Measurements from ENCODE around the gene PLD1.

Gene PLD1

GRCh38 chr3:171842864-171843518 lies 32.7 kb upstream of the PLD1 start, which contains the start of gene TMEM212:
Gene TMEM212, plus strand, starts transcription at chr3:171843349. Its CDS starts 35 bp downstream, at chr3:171843384.
- Mint-ChIP-seq H3K27ac (no peak within 1 kb of the TSS), H3K9me3 (no peaks in the 10 kb centered on the region), H3K36me3 (ENCODE audit: low read depth) (no peaks in the 10 kb centered on the region), H3K27me3 (peaks cover 3% of the 10 kb centered on the region), H3K4me3 (no peak within 1 kb of the TSS), H3K4me1 (ENCODE audit: low read depth) (peaks cover 18% of the 10 kb centered on the region)
- intact Hi-C loops (cut with micrococcal nuclease): no loop called here

- H3K36me3 Mint-ChIP-seq (ENCODE audit: low read depth): no peaks in the 10 kb centered on the region
- peaks cover 3% of the 10 kb centered on the region for H3K27me3 Mint-ChIP-seq
- H3K9me3 Mint-ChIP-seq: no peaks in the 10 kb centered on the region
- no peak overlapping the region for H3K4me3 Mint-ChIP-seq
- intact Hi-C loops (cut with micrococcal nuclease): no loop called here
- peaks cover 20% of the 10 kb centered on the region for H3K4me1 Mint-ChIP-seq (ENCODE audit: low read depth)
- no peak overlapping the region for H3K27ac Mint-ChIP-seq
These were observed 31.3 kb upstream of the PLD1 start for GRCh38 chr3:171841620-171842000.

GRCh38 chr3:171840811-171841619 lies 30.7 kb upstream of the PLD1 start:
- intact Hi-C loops (cut with micrococcal nuclease): no loop called here
- Mint-ChIP-seq H3K36me3 (ENCODE audit: low read depth) (no peaks in the 10 kb centered on the region), H3K27me3 (peaks cover 3% of the 10 kb centered on the region), H3K9me3 (no peaks in the 10 kb centered on the region), H3K4me1 (ENCODE audit: low read depth) (peaks cover 21% of the 10 kb centered on the region), H3K27ac (peak overlapping the region; percentile 5), H3K4me3 (no peak overlapping the region)

GRCh38 chr3:171840445-171840810 lies 30.1 kb upstream of the PLD1 start:
- Mint-ChIP-seq H3K9me3 (no peaks in the 10 kb centered on the region), H3K4me1 (ENCODE audit: low read depth) (peaks cover 26% of the 10 kb centered on the region), H3K27ac (peak overlapping the region; percentile 5), H3K36me3 (ENCODE audit: low read depth) (no peaks in the 10 kb centered on the region), H3K4me3 (no peak overlapping the region), H3K27me3 (peaks cover 3% of the 10 kb centered on the region)
- intact Hi-C loops (cut with micrococcal nuclease): no loop called here

- no peak overlapping the region for H3K4me3 Mint-ChIP-seq
- no peaks in the 10 kb centered on the region for H3K9me3 Mint-ChIP-seq
- no peaks in the 10 kb centered on the region for H3K36me3 Mint-ChIP-seq (ENCODE audit: low read depth)
- no peak overlapping the region for H3K27ac Mint-ChIP-seq
- peaks cover 35% of the 10 kb centered on the region for H3K4me1 Mint-ChIP-seq (ENCODE audit: low read depth)
- intact Hi-C loops (cut with micrococcal nuclease): loop anchor here (5.0 to 10.0 kb wide), 2 partner anchors 192 to 506 kb away; no protein-coding TSS in a partner anchor
- peaks cover 3% of the 10 kb centered on the region for H3K27me3 Mint-ChIP-seq
These were observed 29.0 kb upstream of the PLD1 start for GRCh38 chr3:171839270-171839669.

- Mint-ChIP-seq H3K4me3 (peak overlapping the region; percentile 45), H3K4me1 (ENCODE audit: low read depth) (peaks cover 35% of the 10 kb centered on the region), H3K27me3 (peaks cover 3% of the 10 kb centered on the region), H3K36me3 (ENCODE audit: low read depth) (no peaks in the 10 kb centered on the region), H3K9me3 (no peaks in the 10 kb centered on the region), H3K27ac (peak overlapping the region; percentile 67)
- intact Hi-C loops (cut with micrococcal nuclease): loop anchor here (5.0 to 10.0 kb wide), 2 partner anchors 191 to 507 kb away; no protein-coding TSS in a partner anchor
These were observed 28.0 kb upstream of the PLD1 start for GRCh38 chr3:171838218-171838720.

- intact Hi-C loops (cut with micrococcal nuclease): loop anchor here (5.0 to 10.0 kb wide), 2 partner anchors 190 to 507 kb away; no protein-coding TSS in a partner anchor
- Mint-ChIP-seq H3K27me3 (peaks cover 3% of the 10 kb centered on the region), H3K4me3 (no peak overlapping the region), H3K36me3 (ENCODE audit: low read depth) (no peaks in the 10 kb centered on the region), H3K4me1 (ENCODE audit: low read depth) (peaks cover 35% of the 10 kb centered on the region), H3K27ac (peak overlapping the region; percentile 67), H3K9me3 (no peaks in the 10 kb centered on the region)
These were observed 27.4 kb upstream of the PLD1 start for GRCh38 chr3:171837698-171838097.

- Mint-ChIP-seq H3K4me1 (ENCODE audit: low read depth) (peaks cover 35% of the 10 kb centered on the region), H3K36me3 (ENCODE audit: low read depth) (no peaks in the 10 kb centered on the region), H3K27me3 (peaks cover 3% of the 10 kb centered on the region), H3K4me3 (no peak overlapping the region), H3K9me3 (no peaks in the 10 kb centered on the region), H3K27ac (no peak overlapping the region)
- intact Hi-C loops (cut with micrococcal nuclease): loop anchor here (5.0 to 10.0 kb wide), 2 partner anchors 190 to 508 kb away; no protein-coding TSS in a partner anchor
These were observed 26.6 kb upstream of the PLD1 start for GRCh38 chr3:171836855-171837254.

- H3K9me3 Mint-ChIP-seq: no peaks in the 10 kb centered on the region
- no peak overlapping the region for H3K4me3 Mint-ChIP-seq
- intact Hi-C loops (cut with micrococcal nuclease): loop anchor here (5.0 to 10.0 kb wide), 2 partner anchors 188 to 509 kb away; no protein-coding TSS in a partner anchor
- no peaks in the 10 kb centered on the region for H3K36me3 Mint-ChIP-seq (ENCODE audit: low read depth)
- H3K27me3 Mint-ChIP-seq: peaks cover 2% of the 10 kb centered on the region
- peaks cover 32% of the 10 kb centered on the region for H3K4me1 Mint-ChIP-seq (ENCODE audit: low read depth)
- no peak overlapping the region for H3K27ac Mint-ChIP-seq
These were observed 25.3 kb upstream of the PLD1 start for GRCh38 chr3:171835613-171836012.

- Mint-ChIP-seq H3K4me3 (no peak overlapping the region), H3K36me3 (ENCODE audit: low read depth) (no peaks in the 10 kb centered on the region), H3K27me3 (no peaks in the 10 kb centered on the region), H3K9me3 (no peaks in the 10 kb centered on the region), H3K4me1 (ENCODE audit: low read depth) (peaks cover 30% of the 10 kb centered on the region), H3K27ac (no peak overlapping the region)
- intact Hi-C loops (cut with micrococcal nuclease): loop anchor here (5.0 to 10.0 kb wide), 2 partner anchors 188 to 510 kb away; no protein-coding TSS in a partner anchor
These were observed 24.8 kb upstream of the PLD1 start for GRCh38 chr3:171835116-171835515.

GRCh38 chr3:171834461-171834801 lies 24.1 kb upstream of the PLD1 start:
- H3K4me1 Mint-ChIP-seq (ENCODE audit: low read depth): peaks cover 37% of the 10 kb centered on the region
- no peaks in the 10 kb centered on the region for H3K27me3 Mint-ChIP-seq
- H3K9me3 Mint-ChIP-seq: no peaks in the 10 kb centered on the region
- intact Hi-C loops (cut with micrococcal nuclease): loop anchor here (10.0 kb wide), 1 partner anchor 510 kb away; no protein-coding TSS in a partner anchor
- H3K4me3 Mint-ChIP-seq: no peak overlapping the region
- peak overlapping the region; percentile 46 for H3K27ac Mint-ChIP-seq
- H3K36me3 Mint-ChIP-seq (ENCODE audit: low read depth): no peaks in the 10 kb centered on the region

- Mint-ChIP-seq H3K36me3 (ENCODE audit: low read depth) (no peaks in the 10 kb centered on the region), H3K27me3 (no peaks in the 10 kb centered on the region), H3K4me1 (ENCODE audit: low read depth) (peaks cover 40% of the 10 kb centered on the region), H3K9me3 (no peaks in the 10 kb centered on the region), H3K27ac (no peak overlapping the region), H3K4me3 (no peak overlapping the region)
- intact Hi-C loops (cut with micrococcal nuclease): loop anchor here (10.0 kb wide), 1 partner anchor 511 kb away; no protein-coding TSS in a partner anchor
These were observed 23.6 kb upstream of the PLD1 start for GRCh38 chr3:171833789-171834460.

- no peaks in the 10 kb centered on the region for H3K9me3 Mint-ChIP-seq
- intact Hi-C loops (cut with micrococcal nuclease): loop anchor here (10.0 kb wide), 1 partner anchor 512 kb away; no protein-coding TSS in a partner anchor
- no peaks in the 10 kb centered on the region for H3K36me3 Mint-ChIP-seq (ENCODE audit: low read depth)
- no peak overlapping the region for H3K27ac Mint-ChIP-seq
- H3K4me3 Mint-ChIP-seq: no peak overlapping the region
- peaks cover 40% of the 10 kb centered on the region for H3K4me1 Mint-ChIP-seq (ENCODE audit: low read depth)
- no peaks in the 10 kb centered on the region for H3K27me3 Mint-ChIP-seq
These were observed 22.7 kb upstream of the PLD1 start for GRCh38 chr3:171832989-171833388.
